NCI-H2171 (cell line): ENCODE results near the gene GAS6.
"Not testable (repeated sequence)": the region's sequence is repeated elsewhere in the genome, so short reads cannot be mapped to it uniquely, and the experiment has no call there.

Experiments
- DNase-seq: peaks from one replicate; lab custom pipeline; 2025; lab: John Stamatoyannopoulos, UW

GAS6 gene

DNA sequence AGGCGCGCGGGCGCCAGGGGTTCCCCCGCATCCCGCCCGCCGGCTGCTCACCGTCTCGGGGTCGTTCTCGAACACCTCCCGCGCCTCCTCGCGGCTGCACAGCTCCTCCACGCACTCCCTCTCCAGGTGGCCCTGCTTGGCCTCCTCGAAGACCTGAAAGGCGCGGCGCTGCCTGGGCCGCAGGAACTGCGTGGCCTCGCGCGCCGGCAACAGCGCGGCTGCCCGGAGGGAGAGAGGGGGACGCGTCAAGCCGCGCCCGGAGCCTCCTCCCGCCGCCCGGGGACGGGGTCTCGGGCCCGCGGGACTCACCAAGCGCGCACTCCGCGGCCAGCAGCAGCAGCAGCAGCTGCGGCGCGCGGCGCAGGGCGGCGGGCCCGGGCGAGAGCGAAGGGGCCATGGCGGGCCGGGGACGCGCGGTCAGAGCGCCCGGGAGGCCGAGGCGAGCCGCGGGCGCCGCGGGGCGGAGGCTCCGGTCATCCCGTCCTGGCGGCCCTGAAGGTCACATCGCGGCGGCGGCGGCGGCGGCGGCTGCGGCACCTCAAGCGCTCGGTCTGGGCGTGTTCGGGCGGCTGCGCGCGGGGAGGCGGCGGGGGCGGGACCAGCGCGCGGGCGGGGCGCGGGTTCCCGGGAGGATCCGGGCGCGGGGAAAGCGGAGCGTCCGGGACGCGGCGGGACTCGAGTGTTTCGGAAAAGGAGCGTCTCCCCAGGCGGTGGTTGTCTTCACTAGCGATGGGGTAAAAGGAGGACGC is at the start of gene GAS6:
Gene GAS6, minus strand, starts transcription at position 553 of the 749 bp plus-strand sequence. Its CDS starts 156 bp downstream, at position 397.
- DNase-seq, result peak; percentile 72

DNA sequence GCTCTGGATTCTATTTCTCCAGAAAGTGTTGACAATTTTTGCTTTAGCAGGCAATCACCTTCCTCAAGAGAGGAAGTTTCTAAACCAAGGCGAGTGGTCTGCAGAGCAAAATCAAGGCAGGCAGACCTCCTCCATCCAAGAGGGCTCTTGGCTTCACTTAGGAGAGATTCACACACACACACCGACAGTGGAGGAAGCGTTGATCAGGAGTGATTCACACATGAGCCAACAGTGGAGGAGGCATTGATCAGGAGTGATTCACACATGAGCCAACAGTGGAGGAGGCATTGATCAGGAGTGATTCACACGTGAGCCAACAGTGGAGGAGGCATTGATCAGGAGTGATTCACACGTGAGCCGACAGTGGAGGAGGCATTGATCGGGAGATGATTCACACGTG is 49.5 kb upstream of the GAS6 start:
- DNase-seq, result not testable (repeated sequence)

DNA sequence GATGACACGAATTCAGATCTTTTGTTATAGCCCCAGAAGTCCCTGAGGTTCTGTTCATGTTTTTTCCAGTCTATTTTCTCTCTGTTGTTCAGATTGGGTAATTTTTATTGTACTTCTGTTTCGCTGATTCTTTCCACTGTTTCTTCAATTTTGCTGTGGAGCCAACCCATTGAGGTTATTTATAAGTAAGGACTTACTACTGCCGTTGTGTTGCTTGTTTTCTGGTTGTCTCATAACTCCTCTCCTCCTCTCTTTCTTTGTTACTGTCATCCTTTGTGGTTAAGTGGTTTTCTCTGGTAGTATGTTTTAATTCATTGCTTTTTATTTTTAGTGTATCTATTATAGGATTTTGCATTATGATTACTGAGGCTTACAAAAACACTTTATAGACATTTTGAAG is 48.7 kb upstream of the GAS6 start:
- no peak for DNase-seq

DNA sequence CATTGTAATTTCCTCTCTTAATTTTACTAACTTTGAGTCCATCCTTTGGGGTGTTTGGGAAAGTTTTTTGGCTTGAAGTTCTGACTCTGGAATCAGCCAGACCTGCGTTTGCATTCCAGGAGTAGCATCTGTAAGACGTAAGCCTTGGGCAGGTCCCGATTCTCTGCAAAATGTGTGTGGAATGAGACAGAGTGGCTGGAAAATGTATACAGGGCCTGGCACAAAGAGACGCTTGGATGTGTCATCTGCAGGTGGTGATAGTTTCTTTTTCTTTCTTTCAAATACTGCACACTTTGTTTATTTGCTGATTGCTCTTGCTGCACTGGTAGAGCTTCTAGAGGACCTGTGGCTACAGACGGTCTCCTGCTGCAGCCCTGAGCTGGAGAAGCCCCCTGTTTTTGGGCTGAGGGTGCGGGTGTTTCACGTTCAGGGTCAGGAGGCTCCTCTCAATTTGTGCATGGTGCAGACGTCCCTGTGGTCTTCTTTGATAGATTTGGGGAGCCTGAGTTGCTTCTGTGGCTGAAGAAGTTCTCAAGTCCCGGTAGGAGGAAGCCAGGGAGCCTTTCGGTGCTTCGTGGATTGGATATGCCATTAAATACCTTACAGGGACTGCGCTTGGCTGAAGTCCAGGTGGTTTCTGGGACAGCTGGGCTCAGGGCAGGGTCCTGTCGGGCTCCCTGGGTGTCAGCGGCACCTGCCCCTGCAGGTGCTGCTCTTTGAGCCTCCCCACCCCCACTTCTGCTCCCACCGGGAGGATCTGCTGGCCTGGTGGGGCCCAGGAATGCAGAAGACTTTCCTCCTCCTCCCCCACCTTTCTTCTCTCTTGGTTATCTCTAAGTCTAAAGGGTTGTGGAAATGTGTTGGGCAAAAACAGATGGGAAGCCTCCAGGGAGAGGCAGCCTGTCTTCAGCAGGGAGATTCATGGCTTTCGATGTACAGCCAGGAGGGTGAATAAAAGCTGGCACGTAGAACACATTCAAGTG is 44.0 kb upstream of the GAS6 start:
- peak; percentile 89 for DNase-seq

DNA sequence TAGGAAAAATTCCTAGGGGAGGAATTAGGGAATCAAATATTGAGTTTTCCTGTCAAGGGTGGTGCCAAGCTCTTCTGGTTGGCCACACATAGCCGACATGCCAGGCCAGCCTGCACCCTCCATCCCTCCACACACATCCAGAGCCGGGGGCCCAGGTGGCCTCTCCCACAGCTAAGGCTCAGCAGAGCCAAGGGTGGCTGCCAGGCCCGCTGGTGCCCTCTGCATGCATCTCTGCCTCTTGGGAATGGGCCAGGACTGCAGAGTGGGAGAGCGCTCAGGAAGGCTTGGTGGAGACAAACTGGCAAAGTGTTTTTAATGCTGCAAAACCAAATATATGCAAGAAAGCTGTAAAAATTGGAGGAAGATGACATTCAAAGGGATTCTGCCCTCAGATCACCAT is 42.7 kb upstream of the GAS6 start:
- DNase-seq, result no peak

DNA sequence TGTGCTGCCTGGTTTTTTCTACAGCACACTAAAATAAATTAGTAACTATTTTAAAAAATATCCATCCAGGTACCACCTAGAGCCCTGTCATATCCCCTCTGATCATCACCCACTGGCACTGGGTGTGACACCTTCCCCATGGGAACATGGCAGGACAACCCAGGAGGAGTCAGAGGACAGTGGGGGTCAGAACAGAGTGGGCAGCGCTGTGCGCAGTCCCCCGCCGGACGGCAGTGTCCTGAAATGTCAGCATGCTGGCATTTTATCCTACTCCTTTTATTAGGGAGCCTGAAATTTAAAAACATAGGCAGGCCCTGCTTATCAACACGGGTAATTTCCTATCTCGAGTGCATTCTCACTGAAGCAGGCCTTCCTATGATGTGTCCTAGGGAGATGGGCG is 42.1 kb upstream of the GAS6 start:
- no peak for DNase-seq

DNA sequence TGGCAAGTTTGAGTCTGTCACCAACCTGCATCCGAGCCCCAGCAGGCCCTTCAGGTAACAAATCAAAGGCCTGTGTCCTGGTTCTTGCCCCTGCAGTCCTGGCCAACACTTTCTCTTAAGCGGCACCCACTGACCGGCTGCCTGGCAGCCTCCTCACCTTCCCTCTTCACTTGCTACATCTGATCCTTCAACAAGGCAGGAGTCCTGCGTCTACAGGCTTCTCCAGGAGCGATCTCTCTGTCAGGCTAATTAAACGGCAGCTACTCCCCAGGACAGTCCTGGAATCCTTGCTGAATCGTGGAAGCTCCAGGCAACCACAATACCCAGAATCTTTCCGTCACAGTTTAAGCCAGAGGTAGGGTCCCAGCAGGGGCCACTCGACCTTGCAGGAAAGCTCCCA is 41.1 kb upstream of the GAS6 start:
- no peak for DNase-seq

DNA sequence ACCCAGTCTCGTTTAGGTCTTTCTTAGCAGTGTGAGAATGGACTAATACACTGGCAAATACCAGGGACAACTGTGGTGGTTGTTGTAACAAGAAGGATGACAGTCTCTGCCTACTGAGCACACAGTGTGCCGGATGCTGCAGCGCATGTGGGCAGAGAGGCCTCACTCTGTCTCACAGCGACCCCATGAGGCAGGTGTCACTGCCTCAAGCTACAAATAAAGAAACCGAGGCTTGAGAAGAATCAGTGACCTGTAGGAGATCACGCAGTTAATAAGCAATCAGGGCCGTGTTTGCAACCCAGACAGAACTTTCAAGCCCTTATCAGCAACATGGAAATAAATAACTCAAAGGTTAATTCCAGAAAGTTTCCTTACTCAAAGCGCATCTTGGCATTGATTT is 40.5 kb upstream of the GAS6 start:
- no peak for DNase-seq

DNA sequence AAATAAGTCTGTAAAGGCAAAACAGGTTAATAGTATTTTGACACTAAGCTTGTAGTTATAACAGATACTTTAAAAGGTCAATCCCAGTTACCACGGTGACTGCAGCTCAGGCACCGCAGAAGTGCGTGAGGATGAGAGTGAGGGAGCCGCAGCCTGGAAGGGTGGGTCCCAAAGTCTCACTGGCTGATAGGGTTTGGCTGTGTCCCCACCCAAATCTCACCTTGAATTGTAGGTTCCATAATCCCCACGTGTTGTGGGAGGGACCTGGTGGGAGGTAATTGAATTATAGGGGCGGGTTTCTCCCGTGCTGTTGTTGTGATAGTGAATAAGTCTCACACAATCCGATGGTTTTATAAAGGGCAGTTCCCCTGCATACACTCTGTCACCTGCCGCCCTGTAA is 40.0 kb upstream of the GAS6 start:
- DNase-seq, result no peak

DNA sequence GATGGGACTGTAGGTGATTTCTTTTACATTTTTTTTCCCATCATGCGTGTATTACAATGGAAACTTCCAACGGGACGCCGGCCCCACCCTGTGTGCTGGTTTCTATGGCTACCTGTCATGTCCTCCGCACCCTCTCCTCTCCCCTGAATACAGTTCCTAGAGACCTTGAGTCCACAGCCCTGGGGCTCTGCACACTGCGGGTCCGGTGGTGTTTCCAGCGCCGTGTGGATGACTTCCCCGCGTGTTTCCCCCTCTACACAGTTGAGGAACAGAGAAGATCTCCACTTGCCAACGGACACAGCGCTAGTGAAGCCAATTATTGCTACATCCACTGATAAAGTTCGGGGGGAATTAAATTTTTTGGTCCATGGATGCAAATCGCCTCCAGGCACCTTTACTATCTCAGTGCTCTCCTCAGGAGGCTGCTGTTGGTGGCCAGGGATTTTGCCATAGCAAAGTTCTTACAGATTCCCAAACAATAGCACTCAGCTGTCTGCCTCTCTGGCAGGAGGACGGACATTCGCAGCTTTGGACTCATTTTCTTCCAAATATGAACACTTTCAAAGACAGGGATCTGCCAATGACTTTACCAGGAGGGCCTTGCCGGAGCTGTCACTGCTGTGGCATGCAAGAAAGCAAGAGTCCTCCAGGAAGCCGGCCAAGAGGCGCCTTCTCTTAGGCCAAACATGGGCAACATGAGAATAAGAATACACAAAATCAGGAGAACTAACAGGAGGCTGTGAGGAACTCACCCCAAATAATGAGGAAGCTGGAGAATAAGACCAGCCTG is 39.3 kb upstream of the GAS6 start:
- no peak for DNase-seq

DNA sequence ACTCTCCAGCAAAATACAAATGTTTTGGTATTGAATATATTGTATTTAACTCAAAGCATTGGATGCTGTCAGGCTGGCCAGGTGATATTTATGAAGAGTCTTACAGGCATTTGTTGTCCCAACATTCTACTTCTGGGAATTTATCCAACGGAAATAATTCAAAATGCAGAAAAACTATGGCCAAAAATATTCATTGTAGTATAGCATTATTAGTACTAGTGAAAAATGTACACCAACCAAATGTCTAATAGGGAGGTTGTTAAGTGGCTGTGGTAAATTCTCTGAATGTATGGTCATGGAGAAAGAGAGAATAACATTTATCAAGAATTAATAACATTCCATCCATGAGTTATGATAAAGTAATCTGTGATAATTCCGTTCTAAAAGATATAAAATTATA is 38.6 kb upstream of the GAS6 start:
- no peak for DNase-seq

DNA sequence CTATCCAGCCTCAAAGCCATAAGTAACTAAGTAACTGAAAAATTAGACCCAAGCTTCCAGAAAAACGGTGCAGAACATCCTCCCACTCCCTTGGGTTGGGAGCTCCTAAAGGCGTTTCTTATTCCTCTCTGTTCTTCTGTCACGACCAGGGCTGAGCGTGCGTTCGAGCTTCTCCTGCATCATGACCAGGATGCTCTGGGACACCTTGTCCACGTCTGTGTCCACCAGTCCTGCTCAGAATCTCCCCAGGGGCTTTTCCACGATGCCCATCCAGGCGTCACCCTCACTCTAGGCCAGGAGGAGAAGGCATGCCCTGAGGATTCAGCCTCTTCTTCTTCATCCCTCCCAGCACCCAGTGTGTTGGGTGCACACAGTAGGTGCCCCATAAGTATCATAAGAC is 37.8 kb upstream of the GAS6 start:
- no peak for DNase-seq

DNA sequence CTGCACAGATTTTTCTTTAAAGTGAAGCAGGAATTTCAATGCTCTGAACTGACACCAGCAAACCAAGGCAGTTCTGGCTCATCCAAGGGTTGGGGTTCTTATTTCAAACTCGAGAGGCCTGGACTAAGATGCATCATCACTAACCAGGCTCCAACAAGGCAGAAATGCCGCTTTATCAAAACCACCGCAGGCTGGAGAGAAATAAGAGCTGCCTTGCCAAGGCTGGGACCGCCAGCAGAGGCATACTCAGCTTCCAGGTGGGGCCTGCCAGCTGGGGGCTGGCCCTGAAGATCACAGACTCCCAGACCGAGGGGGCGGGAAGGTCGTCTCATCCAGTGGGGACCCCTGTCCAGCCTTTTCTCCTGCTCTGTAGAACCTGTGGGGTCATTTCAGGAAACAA is 37.4 kb upstream of the GAS6 start:
- no peak for DNase-seq

DNA sequence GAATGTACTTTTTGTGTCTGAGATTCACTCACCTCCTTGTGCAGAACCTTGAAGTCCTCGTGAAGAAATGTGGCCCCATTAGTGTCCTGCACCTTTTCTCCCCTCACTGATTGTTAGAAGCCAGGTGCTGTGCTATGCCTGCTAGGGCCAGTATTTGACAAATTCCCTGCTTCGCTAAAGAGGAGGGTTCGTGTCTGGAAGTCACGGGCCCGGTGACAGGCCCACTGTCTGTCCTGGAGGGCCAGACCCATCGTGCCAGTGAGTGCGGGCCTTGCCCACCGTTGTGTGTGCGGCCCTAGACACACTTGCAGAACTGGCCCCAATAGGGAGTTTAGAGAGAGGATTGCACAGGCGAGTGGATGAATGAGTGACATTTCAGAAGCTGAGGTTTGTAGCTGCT is 36.8 kb upstream of the GAS6 start:
- no peak for DNase-seq

DNA sequence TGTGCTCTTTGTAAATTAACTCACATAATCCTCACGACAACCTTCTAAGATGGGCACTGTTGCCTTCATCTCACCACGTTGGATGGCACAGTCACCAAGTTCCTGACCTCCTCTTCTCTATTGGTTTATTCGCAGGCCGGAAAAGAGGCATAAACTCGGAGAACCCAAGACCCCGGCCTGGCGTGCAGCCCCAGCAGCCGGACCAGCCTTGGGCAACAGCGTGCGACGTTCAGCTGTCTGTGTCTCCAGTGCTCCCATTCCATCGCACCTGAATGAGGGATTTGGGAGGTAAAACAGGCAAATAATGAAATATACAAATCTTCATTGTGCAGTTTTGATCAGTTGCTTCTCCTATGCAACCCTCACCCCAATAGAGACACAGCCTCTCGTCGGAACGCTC is 34.5 kb upstream of the GAS6 start:
- no peak for DNase-seq

DNA sequence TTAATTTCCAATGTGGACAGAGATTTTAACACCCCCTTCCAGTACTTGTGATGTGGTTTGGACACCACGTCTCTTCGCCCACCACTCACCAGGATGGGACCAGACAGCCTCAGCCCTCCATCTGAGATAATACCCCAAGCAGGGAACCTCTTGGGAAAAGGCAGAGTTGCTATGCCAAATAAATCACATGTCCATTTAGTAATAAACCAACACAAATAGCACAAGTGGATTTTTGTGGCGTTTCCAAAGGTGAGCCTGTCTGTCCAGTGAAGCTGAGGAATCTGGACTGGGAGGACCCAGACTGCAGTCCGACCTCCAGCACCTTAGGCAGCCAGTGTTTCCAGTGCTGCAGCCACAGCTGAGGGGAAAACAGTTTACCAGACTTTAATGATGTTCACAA is 34.1 kb upstream of the GAS6 start:
- DNase-seq, result no peak

DNA sequence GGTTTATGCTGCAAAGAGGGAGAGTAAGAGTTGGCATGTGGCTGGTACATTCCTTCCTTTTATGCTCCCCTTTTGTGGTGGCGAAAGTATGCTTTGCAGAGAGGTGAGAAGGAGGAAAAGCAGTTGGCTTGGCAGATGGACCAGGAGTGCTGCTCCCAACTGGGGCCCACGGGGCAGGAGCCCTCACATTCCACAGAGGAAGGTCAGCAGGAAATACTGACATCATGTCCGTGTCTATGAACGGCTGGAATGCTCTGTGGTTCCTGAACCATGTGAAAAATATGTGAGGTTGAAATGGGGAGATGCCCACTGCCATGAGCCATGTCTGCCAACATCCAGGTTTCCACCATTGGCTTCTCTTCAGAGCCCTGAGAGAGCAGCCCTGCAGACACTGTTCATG is 33.3 kb upstream of the GAS6 start:
- no peak for DNase-seq

DNA sequence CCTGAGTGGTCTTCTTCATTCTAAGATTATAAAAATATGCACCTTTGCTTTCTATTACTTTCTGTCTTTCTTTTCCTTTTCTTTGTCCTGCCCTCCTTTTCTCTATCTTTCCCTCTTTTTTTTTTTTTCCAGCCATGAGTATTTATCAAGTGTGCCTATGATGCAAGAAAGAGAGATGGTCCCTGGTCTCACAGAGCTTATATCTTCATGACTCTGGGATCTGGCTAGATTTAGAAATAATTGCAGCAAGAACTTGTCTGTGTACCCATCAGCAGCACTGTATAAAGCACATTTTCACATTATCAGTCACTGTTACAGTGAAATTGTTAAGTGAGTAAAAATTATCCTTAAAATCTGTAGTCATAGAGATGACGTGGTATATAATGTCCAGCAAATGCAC is 31.6 kb upstream of the GAS6 start:
- no peak for DNase-seq

DNA sequence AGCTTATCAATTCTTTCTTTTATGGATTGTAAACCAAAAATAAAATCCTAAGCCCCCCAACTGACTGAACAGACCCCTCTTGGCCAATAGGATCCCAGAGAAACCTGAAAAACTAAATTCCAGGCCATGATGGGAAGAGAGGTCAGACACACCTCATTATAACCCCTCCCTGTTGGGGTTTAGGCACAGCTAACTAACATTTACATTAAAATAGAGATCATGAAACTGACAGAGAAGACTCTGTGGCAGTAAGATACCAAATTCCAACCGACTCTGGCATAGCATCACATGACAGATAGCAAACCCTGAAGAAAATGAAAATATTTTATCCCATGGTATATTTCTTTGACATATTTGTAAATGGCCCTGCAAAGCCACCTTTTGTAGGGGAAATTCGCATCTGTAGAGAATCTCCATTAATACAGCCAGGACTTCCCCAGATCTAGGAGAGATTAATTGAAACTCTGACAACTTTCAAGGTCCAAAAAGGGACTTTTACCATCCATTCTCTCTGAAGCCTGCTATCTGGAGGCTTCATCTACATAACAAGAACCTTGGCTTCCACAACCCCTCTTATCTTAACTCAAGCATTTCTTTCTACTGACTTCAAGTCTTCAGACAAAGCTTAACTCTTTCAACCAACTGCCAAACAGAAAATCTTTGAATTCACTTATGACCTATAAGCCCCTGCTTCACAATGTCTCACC is 27.1 kb upstream of the GAS6 start:
- DNase-seq, result no peak

DNA sequence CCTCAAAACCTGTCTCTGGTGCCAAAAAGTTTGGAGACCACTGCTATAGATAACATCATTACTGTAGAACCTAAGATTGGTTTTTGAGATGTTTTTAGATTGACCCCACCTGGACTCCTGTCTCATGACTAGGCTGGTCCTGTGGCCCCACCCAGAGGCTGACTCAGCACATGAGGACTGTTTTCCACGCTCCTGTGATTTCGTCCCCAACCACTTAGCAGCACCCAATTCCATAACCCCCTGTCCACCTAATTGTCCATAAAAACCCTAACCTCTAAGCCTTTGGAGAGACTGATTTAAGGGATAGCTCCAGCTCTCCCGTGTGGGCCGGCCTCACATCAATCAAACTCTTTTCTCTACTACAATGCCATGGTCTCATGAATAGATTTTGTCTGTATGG is 25.6 kb upstream of the GAS6 start:
- no peak for DNase-seq

DNA sequence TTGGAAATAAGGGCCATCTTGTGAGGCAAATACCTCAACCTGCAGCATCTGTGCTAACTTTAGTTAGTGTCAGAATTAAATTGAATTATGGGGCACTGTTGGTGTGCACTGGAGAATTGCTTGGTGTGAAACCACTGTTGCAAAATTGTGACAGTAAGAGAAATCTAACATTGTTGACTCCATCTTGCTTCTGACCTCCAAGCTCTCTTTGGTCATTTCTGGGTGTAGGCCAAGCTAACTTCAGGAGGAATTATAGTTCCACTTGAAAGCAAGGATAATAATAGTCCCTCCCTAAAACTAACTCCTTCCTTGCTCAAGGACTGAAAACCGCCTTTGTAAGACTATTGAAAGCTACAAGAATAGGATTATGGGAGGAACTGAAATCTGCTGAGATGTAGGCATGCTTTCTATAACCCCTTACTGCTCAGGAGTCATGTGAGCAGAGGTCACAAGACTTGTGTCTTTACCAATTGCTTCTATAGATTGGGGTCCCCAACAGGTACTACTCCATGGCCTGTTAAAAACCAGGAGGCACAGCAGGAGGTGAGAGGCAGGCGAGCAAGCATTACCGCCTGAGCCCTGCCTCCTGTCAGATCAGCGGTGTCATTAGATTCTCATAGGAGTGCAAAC is 24.9 kb upstream of the GAS6 start:
- no peak for DNase-seq
